ENCODE measurements around the gene OR2H1.

OR2H1 gene

GRCh38 chr6:29500594-29500993 is 43.6 kb downstream of the OR2H1 start:
- TF ChIP-seq CTCF (IDR thresholded peaks at IDR 0.05): no peak
- H3K9me3 Mint-ChIP-seq: no peaks in the 10 kb centered on the region
- peaks cover 5% of the 10 kb centered on the region for H3K4me1 Mint-ChIP-seq
- H3K4me3 Mint-ChIP-seq: no peak overlapping the region
- peaks cover 17% of the 10 kb centered on the region for H3K27me3 Mint-ChIP-seq (ENCODE audit: low read depth, poor library complexity)
- H3K36me3 Mint-ChIP-seq (ENCODE audit: low read depth): no peaks in the 10 kb centered on the region
- H3K27ac Mint-ChIP-seq: no peak overlapping the region
- DNase-seq: no peak

- H3K4me3 Mint-ChIP-seq: no peak overlapping the region
- no peaks in the 10 kb centered on the region for H3K9me3 Mint-ChIP-seq
- TF ChIP-seq CTCF (IDR thresholded peaks at IDR 0.05): no peak
- H3K4me1 Mint-ChIP-seq: peaks cover 5% of the 10 kb centered on the region
- no peaks in the 10 kb centered on the region for H3K36me3 Mint-ChIP-seq (ENCODE audit: low read depth)
- H3K27ac Mint-ChIP-seq: no peak overlapping the region
- no peak for DNase-seq
- H3K27me3 Mint-ChIP-seq (ENCODE audit: low read depth, poor library complexity): peaks cover 19% of the 10 kb centered on the region
Measured at GRCh38 chr6:29501106-29501505, 44.2 kb downstream of the OR2H1 start.

DNA sequence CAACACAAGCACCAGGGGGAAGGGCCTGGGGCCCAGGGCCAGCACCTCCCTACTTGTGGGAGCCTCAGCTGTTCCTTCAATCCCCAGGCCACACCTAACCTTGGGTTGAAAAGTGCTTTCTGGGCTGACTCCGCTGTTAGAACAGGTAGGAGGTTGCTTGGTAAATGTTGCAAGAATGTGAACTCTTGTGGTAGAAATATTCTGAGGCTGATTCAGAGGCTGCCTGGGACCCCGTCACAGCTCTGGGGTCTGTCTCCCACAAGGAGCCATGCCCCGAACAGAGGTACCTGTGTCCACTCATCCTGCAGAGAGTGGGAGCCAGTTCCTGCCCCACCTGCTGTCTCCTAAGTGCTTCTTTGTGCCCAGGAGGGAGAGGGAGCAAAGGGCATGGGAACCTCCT is 45.2 kb downstream of the OR2H1 start:
- peaks cover 5% of the 10 kb centered on the region for H3K4me1 Mint-ChIP-seq
- no peaks in the 10 kb centered on the region for H3K36me3 Mint-ChIP-seq (ENCODE audit: low read depth)
- TF ChIP-seq CTCF (IDR thresholded peaks at IDR 0.05): no peak
- H3K27me3 Mint-ChIP-seq (ENCODE audit: low read depth, poor library complexity): peaks cover 19% of the 10 kb centered on the region
- no peak for DNase-seq
- no peak overlapping the region for H3K27ac Mint-ChIP-seq
- H3K4me3 Mint-ChIP-seq: no peak overlapping the region
- no peaks in the 10 kb centered on the region for H3K9me3 Mint-ChIP-seq

GRCh38 chr6:29502597-29502996 is 45.6 kb downstream of the OR2H1 start:
- peaks cover 17% of the 10 kb centered on the region for H3K27me3 Mint-ChIP-seq (ENCODE audit: low read depth, poor library complexity)

GRCh38 chr6:29504961-29505360 is 48.0 kb downstream of the OR2H1 start:
- no peak for TF ChIP-seq CTCF (IDR thresholded peaks at IDR 0.05)
- DNase-seq: no peak
- Mint-ChIP-seq H3K27me3 (ENCODE audit: low read depth, poor library complexity) (peaks cover 22% of the 10 kb centered on the region), H3K27ac (no peak overlapping the region), H3K4me1 (peaks cover 5% of the 10 kb centered on the region), H3K4me3 (no peak overlapping the region), H3K9me3 (no peaks in the 10 kb centered on the region), H3K36me3 (ENCODE audit: low read depth) (no peaks in the 10 kb centered on the region)

More at GRCh38 chr6:29502597-29502996, 45.6 kb downstream of the OR2H1 start:
- Mint-ChIP-seq H3K36me3 (ENCODE audit: low read depth) (no peaks in the 10 kb centered on the region), H3K9me3 (no peaks in the 10 kb centered on the region), H3K27ac (no peak overlapping the region), H3K4me3 (no peak overlapping the region), H3K4me1 (peaks cover 5% of the 10 kb centered on the region)
- DNase-seq: no peak
- TF ChIP-seq CTCF (IDR thresholded peaks at IDR 0.05): no peak

GRCh38 chr6:29505808-29506207 is 48.9 kb downstream of the OR2H1 start:
- no peak for DNase-seq
- peaks cover 26% of the 10 kb centered on the region for H3K27me3 Mint-ChIP-seq (ENCODE audit: low read depth, poor library complexity)
- no peaks in the 10 kb centered on the region for H3K9me3 Mint-ChIP-seq
- TF ChIP-seq CTCF (IDR thresholded peaks at IDR 0.05): no peak
- no peaks in the 10 kb centered on the region for H3K36me3 Mint-ChIP-seq (ENCODE audit: low read depth)
- H3K4me3 Mint-ChIP-seq: no peak overlapping the region
- H3K4me1 Mint-ChIP-seq: peaks cover 5% of the 10 kb centered on the region
- no peak overlapping the region for H3K27ac Mint-ChIP-seq

Data from nephron progenitor cell (in vitro differentiated cells).